ENCODE results near the gene TMEM129.

GRCh38 chr4:1721666-1722550 lies 785 bp upstream of the TMEM129 start:
- TF ChIP-seq, protein P1, sequence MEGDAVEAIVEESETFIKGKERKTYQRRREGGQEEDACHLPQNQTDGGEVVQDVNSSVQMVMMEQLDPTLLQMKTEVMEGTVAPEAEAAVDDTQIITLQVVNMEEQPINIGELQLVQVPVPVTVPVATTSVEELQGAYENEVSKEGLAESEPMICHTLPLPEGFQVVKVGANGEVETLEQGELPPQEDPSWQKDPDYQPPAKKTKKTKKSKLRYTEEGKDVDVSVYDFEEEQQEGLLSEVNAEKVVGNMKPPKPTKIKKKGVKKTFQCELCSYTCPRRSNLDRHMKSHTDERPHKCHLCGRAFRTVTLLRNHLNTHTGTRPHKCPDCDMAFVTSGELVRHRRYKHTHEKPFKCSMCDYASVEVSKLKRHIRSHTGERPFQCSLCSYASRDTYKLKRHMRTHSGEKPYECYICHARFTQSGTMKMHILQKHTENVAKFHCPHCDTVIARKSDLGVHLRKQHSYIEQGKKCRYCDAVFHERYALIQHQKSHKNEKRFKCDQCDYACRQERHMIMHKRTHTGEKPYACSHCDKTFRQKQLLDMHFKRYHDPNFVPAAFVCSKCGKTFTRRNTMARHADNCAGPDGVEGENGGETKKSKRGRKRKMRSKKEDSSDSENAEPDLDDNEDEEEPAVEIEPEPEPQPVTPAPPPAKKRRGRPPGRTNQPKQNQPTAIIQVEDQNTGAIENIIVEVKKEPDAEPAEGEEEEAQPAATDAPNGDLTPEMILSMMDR (IDR thresholded peaks at IDR 0.05; ENCODE audit: borderline replicate concordance, extremely low read depth, low read length, poor library complexity, severe bottlenecking) = no peak
- TF ChIP-seq EZH2 (IDR thresholded peaks at IDR 0.05; ENCODE audit: borderline replicate concordance, low read depth, low read length, severe bottlenecking) = no peak
